HepG2 (cell line): ENCODE measurements around the gene AKT2. TPM values are rescaled to one million over a fixed set of nuclear protein-coding genes. Genes with fewer than 3 reads are reported as not detected.

Experiments used
- ATAC-seq: fragments of 200-7000 bp; cut with Tn5 transposase; 3 replicates; pipeline ENCODE4 v1.9.1; 2020; ENCODE audit warnings: mild to moderate bottlenecking, moderate library complexity
- BruUV-seq: library from RNA; stranded (reverse); fragments of 400-500 nt; replicated peaks from 2 replicates; lab custom pipeline; 2021; lab: Mats Ljungman, UMichigan
- CTCF ChIA-PET: fragments of 300-600 bp; formaldehyde crosslinking; extraction: SDS; loops from one replicate; lab custom pipeline; 2021; ENCODE audit warnings: low total read pairs, inconsistent platforms, low intra/inter-chr PET ratio; lab: Yijun Ruan, JAX
- POLR2A ChIA-PET: fragments of 350-600 bp; sonication (Branson Sonifier 250); formaldehyde crosslinking; loops from one replicate; lab custom pipeline; 2020; ENCODE audit warnings: antibody characterized with exemption, inconsistent platforms; lab: Yijun Ruan, JAX
- DNase-seq: peaks from one replicate; pipeline ENCODE4 v3.0.0-alpha.2; 2015; ENCODE audit warnings: low spot score
- FAIRE-seq: peaks from 3 replicates; lab custom pipeline; 2011; peaks lifted over from hg19 to GRCh38; lab: Jason Lieb, UNC
- H2AFZ ChIP-seq: one replicate; pipeline ENCODE4 v1.6.1; 2011; ENCODE audit warnings: low read length, inconsistent platforms
- H3K27ac ChIP-seq: fragments of 300-600 bp; 3 replicates; pipeline ENCODE4 v1.8.0; 2011; ENCODE audit warnings: mixed run types, mild to moderate bottlenecking, mixed read lengths, low read length, inconsistent platforms; ENCODE audit not compliant: insufficient read depth; ENCODE audit errors: extremely low read length
- H3K27me3 ChIP-seq, 2 experiments: fragments of 200-600 bp in 1 of 2; 2 replicates in 1 of 2; 3 replicates in 1 of 2; pipeline versions ENCODE4 v1.6.0 to v1.8.0; 2011; ENCODE audit warnings: low read length in 2 of 2, mild to moderate bottlenecking in 2 of 2, moderate library complexity in 2 of 2, inconsistent platforms in 1 of 2; ENCODE audit not compliant: insufficient read depth in 2 of 2, control insufficient read depth in 1 of 2
- H3K36me3 ChIP-seq, 2 experiments: fragments of 200-600 bp in 1 of 2; replicated peaks in 1 of 2; 2 replicates in 1 of 2; 3 replicates in 1 of 2; pipeline versions ENCODE4 v1.5.1 to v1.8.0; 2011; ENCODE audit warnings: low read length in 2 of 2, inconsistent platforms in 1 of 2; ENCODE audit not compliant: insufficient read depth in 2 of 2, control insufficient read depth in 1 of 2
- H3K4me1 ChIP-seq: 2 replicates; pipeline ENCODE4 v1.5.1; 2012; ENCODE audit warnings: low read length, inconsistent platforms; ENCODE audit not compliant: insufficient read depth
- H3K4me2 ChIP-seq: 2 replicates; pipeline ENCODE4 v1.6.0; 2011; ENCODE audit warnings: low read depth, low read length, inconsistent platforms
- H3K4me3 ChIP-seq, 3 experiments: fragments of 200-600 bp in 1 of 3; sonication (generic), shearing (Covaris generic) in 1 of 3; replicated peaks in 1 of 3; 2 replicates each; pipeline ENCODE4 v1.5.1; 2011 to 2016; ENCODE audit warnings: low read length in 3 of 3, inconsistent platforms in 2 of 3, low read depth in 2 of 3, mild to moderate bottlenecking in 2 of 3, control low read depth in 1 of 3, mixed read lengths in 1 of 3; ENCODE audit not compliant: insufficient read depth in 1 of 3
- H3K79me2 ChIP-seq: one replicate; pipeline ENCODE4 v1.6.1; 2011; ENCODE audit warnings: low read length, inconsistent platforms; ENCODE audit not compliant: insufficient read depth
- H3K9ac ChIP-seq: 2 replicates; pipeline ENCODE4 v1.6.0; 2011; ENCODE audit warnings: mild to moderate bottlenecking, low read depth, low read length, inconsistent platforms; ENCODE audit not compliant: insufficient read depth
- H3K9me3 ChIP-seq: 2 replicates; pipeline ENCODE4 v1.5.1; 2012; ENCODE audit warnings: mild to moderate bottlenecking, low read length
- H4K20me1 ChIP-seq: 2 replicates; pipeline ENCODE4 v1.6.0; 2011; ENCODE audit warnings: inconsistent platforms, mild to moderate bottlenecking, low read length, moderate library complexity; ENCODE audit not compliant: insufficient read depth
- CBX5 ChIP-seq: sonication (generic); formaldehyde crosslinking; IDR thresholded peaks from 2 replicates; pipeline ENCODE4 v1.4.0; 2020; ENCODE audit warnings: missing genetic modification reagents, borderline replicate concordance
- HDAC1 ChIP-seq: sonication (generic); formaldehyde crosslinking; IDR thresholded peaks from 2 replicates; pipeline ENCODE4 v1.5.1; 2020; ENCODE audit warnings: mild to moderate bottlenecking, missing genetic modification reagents
- RXRA ChIP-seq: sonication (generic); formaldehyde crosslinking; IDR thresholded peaks from 2 replicates; pipeline ENCODE4 v1.5.1; 2020; ENCODE audit warnings: missing genetic modification reagents
- SP4 ChIP-seq: sonication (generic); formaldehyde crosslinking; IDR thresholded peaks from 2 replicates; pipeline ENCODE4 v1.8.1; 2023; ENCODE audit warnings: mild to moderate bottlenecking, missing genetic modification reagents
- ZNF232 ChIP-seq: sonication (generic); formaldehyde crosslinking; IDR thresholded peaks from 2 replicates; pipeline ENCODE4 v1.4.0; 2020; ENCODE audit warnings: missing genetic modification reagents, borderline replicate concordance
- ZNF383 ChIP-seq: sonication (generic); formaldehyde crosslinking; IDR thresholded peaks from 2 replicates; pipeline ENCODE4 v1.4.0; 2020; ENCODE audit warnings: missing genetic modification reagents, mild to moderate bottlenecking, borderline replicate concordance
- ZNF446 ChIP-seq: sonication (generic); formaldehyde crosslinking; IDR thresholded peaks from 2 replicates; pipeline ENCODE4 v1.5.0; 2020; ENCODE audit warnings: mild to moderate bottlenecking, missing genetic modification reagents
- ZNF724P ChIP-seq: sonication (generic); formaldehyde crosslinking; IDR thresholded peaks from 2 replicates; pipeline ENCODE4 v1.8.0; 2022; ENCODE audit warnings: missing genetic modification reagents, borderline replicate concordance
- ZNF891 ChIP-seq: sonication (generic); formaldehyde crosslinking; IDR thresholded peaks from 2 replicates; pipeline ENCODE4 v1.5.0; 2020; ENCODE audit warnings: mild to moderate bottlenecking, missing genetic modification reagents
- ZSCAN30 ChIP-seq: sonication (generic); formaldehyde crosslinking; IDR thresholded peaks from 2 replicates; pipeline ENCODE4 v1.5.0; 2020; ENCODE audit warnings: mild to moderate bottlenecking, missing genetic modification reagents
- WGBS: methylation state at CpG from one replicate; pipeline ENCODE4 v1.1.6; 2017; ENCODE audit warnings: low lambda C conversion rate; 5-methylcytosine and 5-hydroxymethylcytosine counted together
- in situ Hi-C: cut with HindIII; loops from 2 replicates; pipeline ENCODE4 v1.10.0; 2017; ENCODE audit warnings: low pct_unique_long_range_greater_than_20kb; ENCODE audit not compliant: extremely low pct_ligation_motif_present
- intact Hi-C: fragments of 100-400 bp; cut with micrococcal nuclease; formaldehyde crosslinking; loops from one replicate; pipeline ENCODE4 v1.10.0; 2022; ENCODE audit not compliant: unreplicated experiment
- polyA plus RNA-seq, 8 experiments: library from polyadenylated mRNA; depleted of rRNA in 3 of 8; stranded (reverse) in 7 of 8; unstranded in 1 of 8; fragments of >200 nt; fragmentation: Illumina TruSeq in 4 of 8; extraction: Trizol in 4 of 8; gene quantifications; 2 replicates each; pipeline versions ENCODE4 v1.2.1 to v1.2.3, GENCODE V29; 2011 to 2016; ENCODE audit warnings: low read depth in 4 of 8, missing spikeins in 1 of 8, mixed read lengths in 1 of 8; ENCODE audit not compliant: insufficient read depth in 1 of 8
- total RNA-seq, 5 experiments: library from RNA; depleted of rRNA; stranded (reverse); fragments of >200 nt; fragmentation: Illumina TruSeq; extraction: Trizol; gene quantifications; 2 replicates each; pipeline ENCODE4 v1.2.3, GENCODE V29; 2016; ENCODE audit warnings: low read depth in 1 of 5
- TF ChIP-seq, protein P1 (sequence below): sonication (generic); formaldehyde crosslinking; IDR thresholded peaks from 2 replicates; pipeline ENCODE4 v1.5.0; 2020; ENCODE audit warnings: missing genetic modification reagents, mild to moderate bottlenecking, borderline replicate concordance
- TF ChIP-seq, protein P2 (sequence below): fragments of 450-650 bp; IDR thresholded peaks from 2 replicates; pipeline ENCODE4 v1.6.1; 2017; ENCODE audit warnings: mild to moderate bottlenecking
- TF ChIP-seq, protein P3 (sequence below): sonication (generic); formaldehyde crosslinking; IDR thresholded peaks from 2 replicates; pipeline ENCODE4 v1.5.0; 2020; ENCODE audit warnings: mild to moderate bottlenecking, missing genetic modification reagents, borderline replicate concordance

AKT2 gene
- total and polyA plus RNA-seq, 2 of the 13 experiments (the other 11 are each of a cell fraction or from before 2014, with no cell fraction given): 82.1 to 173 TPM

DNA sequence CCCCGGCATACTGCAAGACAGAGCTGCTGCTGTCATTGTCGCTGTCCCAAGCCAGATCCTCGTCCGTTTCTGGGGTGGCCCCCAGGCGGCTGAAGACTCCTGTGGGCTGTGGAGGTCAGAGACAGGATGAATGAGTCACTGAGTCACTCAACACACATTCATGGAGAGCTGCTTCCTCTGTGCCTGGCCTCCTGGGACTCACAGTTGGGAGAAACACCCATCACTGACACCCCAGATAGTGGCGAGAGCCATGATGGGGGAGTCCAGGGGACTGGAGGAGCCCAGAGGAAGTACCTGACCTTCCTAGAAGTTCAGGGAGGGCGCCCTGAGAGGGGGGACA lies 37.1 kb upstream of the AKT2 start (continued):
- TF ChIP-seq, protein P1, sequence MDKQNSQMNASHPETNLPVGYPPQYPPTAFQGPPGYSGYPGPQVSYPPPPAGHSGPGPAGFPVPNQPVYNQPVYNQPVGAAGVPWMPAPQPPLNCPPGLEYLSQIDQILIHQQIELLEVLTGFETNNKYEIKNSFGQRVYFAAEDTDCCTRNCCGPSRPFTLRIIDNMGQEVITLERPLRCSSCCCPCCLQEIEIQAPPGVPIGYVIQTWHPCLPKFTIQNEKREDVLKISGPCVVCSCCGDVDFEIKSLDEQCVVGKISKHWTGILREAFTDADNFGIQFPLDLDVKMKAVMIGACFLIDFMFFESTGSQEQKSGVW (CRISPR knock-in tag): no peak
- TF ChIP-seq SP4: no peak
- TF ChIP-seq, all 625 proteins: peak for 0

DNA sequence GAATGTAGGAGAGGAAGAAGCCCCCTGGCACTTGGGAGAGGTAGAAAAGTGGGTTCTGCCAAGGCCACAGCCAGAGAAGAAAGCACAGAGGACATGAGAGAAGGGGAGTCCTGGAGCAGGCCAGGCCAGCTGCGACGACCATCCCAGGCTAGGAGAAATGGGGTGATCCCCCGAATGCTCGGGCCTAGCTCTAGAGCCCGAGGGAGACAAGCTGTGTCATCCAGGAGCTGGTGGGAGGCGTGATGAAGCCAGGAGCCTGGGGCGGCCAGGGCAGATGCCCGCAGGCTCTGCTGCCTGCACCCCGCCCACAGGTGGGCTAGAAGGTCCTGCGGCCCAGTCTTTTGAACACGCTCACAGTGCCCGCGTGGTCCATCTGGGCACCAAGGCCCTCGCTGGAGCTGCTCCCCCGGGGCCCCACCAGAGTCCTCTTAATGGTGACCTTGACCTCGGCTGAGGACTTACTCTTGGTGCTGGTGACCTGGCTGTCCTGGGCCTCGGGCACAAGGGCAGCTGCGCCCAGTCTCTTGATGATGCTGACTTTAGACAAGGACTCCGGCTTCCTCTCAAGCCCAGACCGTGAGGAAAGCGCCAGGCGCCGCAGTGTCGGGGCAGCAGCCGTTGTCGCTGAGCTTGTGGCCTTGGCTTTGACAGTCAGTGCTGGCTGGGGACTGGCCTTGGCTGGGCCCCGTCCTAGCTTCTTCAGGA lies 36.6 kb upstream of the AKT2 start:
- DNase-seq: no peak
- ChIA-PET CTCF (no interaction called here), POLR2A (no interaction called here)
- H3K9ac ChIP-seq: no peak overlapping the region
- no peak overlapping the region for H3K4me3 ChIP-seq
- 94% methylated on average over 8 of the region's 27 CpGs for WGBS
- H3K27ac ChIP-seq: no peak overlapping the region
- H4K20me1 ChIP-seq: no peaks in the 10 kb centered on the region
- no peak overlapping the region for H2AFZ ChIP-seq
- FAIRE-seq: no peak
- in situ Hi-C loops (no loop called here), intact Hi-C loops (no loop called here)
- no peaks in the 10 kb centered on the region for H3K27me3 ChIP-seq
- BruUV-seq: no TSS peak
- H3K9me3 ChIP-seq: no peaks in the 10 kb centered on the region
- H3K4me2 ChIP-seq: no peak overlapping the region
- no peaks in the 10 kb centered on the region for H3K79me2 ChIP-seq
- ATAC-seq: no peak
- peaks cover 23 to 46% of the 10 kb centered on the region in 2 experiments for H3K36me3 ChIP-seq
- TF ChIP-seq RXRA (CRISPR knock-in tag): no peak
- no peak for TF ChIP-seq ZSCAN30 (CRISPR knock-in tag)
- TF ChIP-seq HDAC1 (CRISPR knock-in tag): no peak
- TF ChIP-seq, protein P2, sequence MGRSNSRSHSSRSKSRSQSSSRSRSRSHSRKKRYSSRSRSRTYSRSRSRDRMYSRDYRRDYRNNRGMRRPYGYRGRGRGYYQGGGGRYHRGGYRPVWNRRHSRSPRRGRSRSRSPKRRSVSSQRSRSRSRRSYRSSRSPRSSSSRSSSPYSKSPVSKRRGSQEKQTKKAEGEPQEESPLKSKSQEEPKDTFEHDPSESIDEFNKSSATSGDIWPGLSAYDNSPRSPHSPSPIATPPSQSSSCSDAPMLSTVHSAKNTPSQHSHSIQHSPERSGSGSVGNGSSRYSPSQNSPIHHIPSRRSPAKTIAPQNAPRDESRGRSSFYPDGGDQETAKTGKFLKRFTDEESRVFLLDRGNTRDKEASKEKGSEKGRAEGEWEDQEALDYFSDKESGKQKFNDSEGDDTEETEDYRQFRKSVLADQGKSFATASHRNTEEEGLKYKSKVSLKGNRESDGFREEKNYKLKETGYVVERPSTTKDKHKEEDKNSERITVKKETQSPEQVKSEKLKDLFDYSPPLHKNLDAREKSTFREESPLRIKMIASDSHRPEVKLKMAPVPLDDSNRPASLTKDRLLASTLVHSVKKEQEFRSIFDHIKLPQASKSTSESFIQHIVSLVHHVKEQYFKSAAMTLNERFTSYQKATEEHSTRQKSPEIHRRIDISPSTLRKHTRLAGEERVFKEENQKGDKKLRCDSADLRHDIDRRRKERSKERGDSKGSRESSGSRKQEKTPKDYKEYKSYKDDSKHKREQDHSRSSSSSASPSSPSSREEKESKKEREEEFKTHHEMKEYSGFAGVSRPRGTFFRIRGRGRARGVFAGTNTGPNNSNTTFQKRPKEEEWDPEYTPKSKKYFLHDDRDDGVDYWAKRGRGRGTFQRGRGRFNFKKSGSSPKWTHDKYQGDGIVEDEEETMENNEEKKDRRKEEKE: no peak
- TF ChIP-seq ZNF383 (CRISPR knock-in tag): no peak
- TF ChIP-seq ZNF891 (CRISPR knock-in tag): no peak
- no peak for TF ChIP-seq ZNF232 (CRISPR knock-in tag)
- no peak for TF ChIP-seq CBX5 (CRISPR knock-in tag)
- no peak for TF ChIP-seq ZNF724P (CRISPR knock-in tag)
- no peak for TF ChIP-seq ZNF446 (CRISPR knock-in tag)
- TF ChIP-seq, protein P3, sequence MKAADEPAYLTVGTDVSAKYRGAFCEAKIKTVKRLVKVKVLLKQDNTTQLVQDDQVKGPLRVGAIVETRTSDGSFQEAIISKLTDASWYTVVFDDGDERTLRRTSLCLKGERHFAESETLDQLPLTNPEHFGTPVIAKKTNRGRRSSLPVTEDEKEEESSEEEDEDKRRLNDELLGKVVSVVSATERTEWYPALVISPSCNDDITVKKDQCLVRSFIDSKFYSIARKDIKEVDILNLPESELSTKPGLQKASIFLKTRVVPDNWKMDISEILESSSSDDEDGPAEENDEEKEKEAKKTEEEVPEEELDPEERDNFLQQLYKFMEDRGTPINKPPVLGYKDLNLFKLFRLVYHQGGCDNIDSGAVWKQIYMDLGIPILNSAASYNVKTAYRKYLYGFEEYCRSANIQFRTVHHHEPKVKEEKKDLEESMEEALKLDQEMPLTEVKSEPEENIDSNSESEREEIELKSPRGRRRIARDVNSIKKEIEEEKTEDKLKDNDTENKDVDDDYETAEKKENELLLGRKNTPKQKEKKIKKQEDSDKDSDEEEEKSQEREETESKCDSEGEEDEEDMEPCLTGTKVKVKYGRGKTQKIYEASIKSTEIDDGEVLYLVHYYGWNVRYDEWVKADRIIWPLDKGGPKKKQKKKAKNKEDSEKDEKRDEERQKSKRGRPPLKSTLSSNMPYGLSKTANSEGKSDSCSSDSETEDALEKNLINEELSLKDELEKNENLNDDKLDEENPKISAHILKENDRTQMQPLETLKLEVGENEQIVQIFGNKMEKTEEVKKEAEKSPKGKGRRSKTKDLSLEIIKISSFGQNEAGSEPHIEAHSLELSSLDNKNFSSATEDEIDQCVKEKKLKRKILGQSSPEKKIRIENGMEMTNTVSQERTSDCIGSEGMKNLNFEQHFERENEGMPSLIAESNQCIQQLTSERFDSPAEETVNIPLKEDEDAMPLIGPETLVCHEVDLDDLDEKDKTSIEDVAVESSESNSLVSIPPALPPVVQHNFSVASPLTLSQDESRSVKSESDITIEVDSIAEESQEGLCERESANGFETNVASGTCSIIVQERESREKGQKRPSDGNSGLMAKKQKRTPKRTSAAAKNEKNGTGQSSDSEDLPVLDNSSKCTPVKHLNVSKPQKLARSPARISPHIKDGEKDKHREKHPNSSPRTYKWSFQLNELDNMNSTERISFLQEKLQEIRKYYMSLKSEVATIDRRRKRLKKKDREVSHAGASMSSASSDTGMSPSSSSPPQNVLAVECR: no peak
- H3K4me1 ChIP-seq: no peaks in the 10 kb centered on the region
